Measurements from ENCODE around the gene IL20RA. TPM values are rescaled to one million over a fixed set of nuclear protein-coding genes. Genes with fewer than 3 reads are reported as not detected.

IL20RA gene
- total RNA-seq, 3 donors from 2014 or later (not counting 1 experiment from before 2014, with no cell fraction given): not detected

- no peak overlapping the region for H3K4me3 ChIP-seq (ENCODE audit: low read length)
- H3K27me3 Mint-ChIP-seq (ENCODE audit: low read depth in 2 of 2): peaks cover 25 to 43% of the 10 kb centered on the region in 2 donors
- DNase-seq: no peak
- WGBS (ENCODE audit: insufficient coverage): 95% methylated on average over 5 of the region's 6 CpGs
- H3K36me3 ChIP-seq (ENCODE audit: control insufficient read depth, insufficient read depth, low read length): no peaks in the 10 kb centered on the region
- H3K4me1 ChIP-seq (ENCODE audit: control insufficient read depth, insufficient read depth, low read length): peaks cover 5% of the 10 kb centered on the region
- H3K27ac Mint-ChIP-seq: no peak overlapping the region
- H3K36me3 Mint-ChIP-seq: no peaks in the 10 kb centered on the region
- TF ChIP-seq CTCF (IDR thresholded peaks at IDR 0.05): no peak
- H3K9me3 Mint-ChIP-seq: no peaks in the 10 kb centered on the region
- H3K4me1 Mint-ChIP-seq: peaks cover 0 to 10% of the 10 kb centered on the region in 2 donors
- H3K27me3 ChIP-seq (ENCODE audit: control insufficient read depth, insufficient read depth, low read length): peaks cover 9% of the 10 kb centered on the region
- H3K4me3 Mint-ChIP-seq: no peak overlapping the region
- no peak for ATAC-seq
- H3K27ac ChIP-seq (ENCODE audit: low read length): no peak overlapping the region
- intact Hi-C loops (cut with micrococcal nuclease): no loop called here
- H3K9me3 ChIP-seq (ENCODE audit: control insufficient read depth, insufficient read depth, low read length): no peaks in the 10 kb centered on the region
Observed at GRCh38 chr6:136971609-136972008, 73.2 kb downstream of the IL20RA start.

- no peaks in the 10 kb centered on the region for H3K9me3 ChIP-seq (ENCODE audit: control insufficient read depth, insufficient read depth, low read length)
- Mint-ChIP-seq H3K4me1 (peaks cover 0 to 10% of the 10 kb centered on the region in 2 donors), H3K9me3 (no peaks in the 10 kb centered on the region), H3K36me3 (no peaks in the 10 kb centered on the region), H3K27ac (no peak overlapping the region), H3K4me3 (no peak overlapping the region), H3K27me3 (ENCODE audit: low read depth in 2 of 2) (peaks cover 31 to 47% of the 10 kb centered on the region in 2 donors)
- no peak for ATAC-seq
- peaks cover 5% of the 10 kb centered on the region for H3K4me1 ChIP-seq (ENCODE audit: control insufficient read depth, insufficient read depth, low read length)
- no peak for DNase-seq
- H3K27ac ChIP-seq (ENCODE audit: low read length): no peak overlapping the region
- peaks cover 9% of the 10 kb centered on the region for H3K27me3 ChIP-seq (ENCODE audit: control insufficient read depth, insufficient read depth, low read length)
- H3K36me3 ChIP-seq (ENCODE audit: control insufficient read depth, insufficient read depth, low read length): no peaks in the 10 kb centered on the region
- H3K4me3 ChIP-seq (ENCODE audit: low read length): no peak overlapping the region
- 96% methylated on average over 4 of the region's 4 CpGs for WGBS (ENCODE audit: insufficient coverage)
- no peak for TF ChIP-seq CTCF (IDR thresholded peaks at IDR 0.05)
- intact Hi-C loops (cut with micrococcal nuclease): loop anchor here (5.0 kb wide), 1 partner anchor 342 kb away; no protein-coding TSS in a partner anchor
Observed at GRCh38 chr6:136969930-136970329, 74.8 kb downstream of the IL20RA start.

DNA sequence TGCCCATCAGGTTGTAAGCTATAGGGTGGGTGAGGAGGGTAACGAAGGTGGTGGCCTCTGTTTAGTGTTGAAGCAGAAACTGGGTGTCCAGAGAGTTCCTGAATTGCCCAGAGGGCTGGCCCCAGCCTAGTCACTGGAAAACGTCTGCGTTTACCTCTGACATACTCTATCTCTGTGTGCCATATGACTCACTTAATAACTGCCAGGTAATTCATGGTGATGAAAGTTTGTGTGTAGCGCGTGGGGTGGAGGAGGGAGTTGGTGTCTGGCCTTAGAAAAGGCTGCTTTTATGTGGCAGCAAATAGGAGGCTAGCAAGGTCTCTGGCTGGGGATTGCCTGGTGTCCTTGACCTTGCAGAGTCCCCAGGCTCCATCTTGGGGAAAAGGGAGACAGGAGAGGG is 75.3 kb downstream of the IL20RA start:
- H3K27ac Mint-ChIP-seq: no peak overlapping the region

More for the DNA sequence above, 75.3 kb downstream of the IL20RA start:
- intact Hi-C loops (cut with micrococcal nuclease): loop anchor here (5.0 kb wide), 1 partner anchor 343 kb away; no protein-coding TSS in a partner anchor
- Histone ChIP-seq H3K27ac (ENCODE audit: low read length) (no peak overlapping the region), H3K36me3 (ENCODE audit: control insufficient read depth, insufficient read depth, low read length) (no peaks in the 10 kb centered on the region), H3K9me3 (ENCODE audit: control insufficient read depth, insufficient read depth, low read length) (no peaks in the 10 kb centered on the region), H3K27me3 (ENCODE audit: control insufficient read depth, insufficient read depth, low read length) (peaks cover 9% of the 10 kb centered on the region), H3K4me3 (ENCODE audit: low read length) (no peak overlapping the region), H3K4me1 (ENCODE audit: control insufficient read depth, insufficient read depth, low read length) (peaks cover 5% of the 10 kb centered on the region)
- no peak for TF ChIP-seq CTCF (IDR thresholded peaks at IDR 0.05)
- H3K9me3 Mint-ChIP-seq: no peaks in the 10 kb centered on the region
- DNase-seq (no peak), ATAC-seq (no peak)
- H3K4me3 Mint-ChIP-seq: no peak overlapping the region
- peaks cover 31 to 47% of the 10 kb centered on the region in 2 donors for H3K27me3 Mint-ChIP-seq (ENCODE audit: low read depth in 2 of 2)
- WGBS (ENCODE audit: insufficient coverage): 89% methylated on average over 5 of the region's 5 CpGs
- no peaks in the 10 kb centered on the region for H3K36me3 Mint-ChIP-seq
- H3K4me1 Mint-ChIP-seq: peaks cover 0 to 10% of the 10 kb centered on the region in 2 donors

Measured in natural killer cell (primary cell).